ENCODE results near the gene UCK1. TPM values are rescaled to one million over a fixed set of nuclear protein-coding genes. Genes with fewer than 3 reads are reported as not detected.

Gene UCK1
- total RNA-seq, 1 donor from 2014 or later = 36.8 TPM

- peak overlapping the region; percentile 68 for H3K27ac Mint-ChIP-seq
- peaks cover 9% of the 10 kb centered on the region for H3K4me1 Mint-ChIP-seq (ENCODE audit: unreplicated experiment)
- no peak for DNase-seq (ENCODE audit: extremely low spot score, unreplicated experiment)
- H3K27me3 Mint-ChIP-seq = no peaks in the 10 kb centered on the region
- H3K36me3 Mint-ChIP-seq = peaks cover 13% of the 10 kb centered on the region
- H3K4me3 Mint-ChIP-seq = no peak overlapping the region
- no peaks in the 10 kb centered on the region for H3K9me3 Mint-ChIP-seq
- peak; percentile 38 for TF ChIP-seq CTCF (conservative IDR thresholded peaks at IDR 0.05)
Measured at GRCh38 chr9:131577005-131578000, 46.2 kb upstream of the UCK1 start.

- Mint-ChIP-seq H3K4me1 (ENCODE audit: unreplicated experiment) (peaks cover 9% of the 10 kb centered on the region), H3K27me3 (no peaks in the 10 kb centered on the region), H3K36me3 (peaks cover 11% of the 10 kb centered on the region), H3K9me3 (no peaks in the 10 kb centered on the region), H3K27ac (no peak overlapping the region), H3K4me3 (no peak overlapping the region)
- no peak for TF ChIP-seq CTCF (conservative IDR thresholded peaks at IDR 0.05)
- DNase-seq (ENCODE audit: extremely low spot score, unreplicated experiment) = no peak
Measured at GRCh38 chr9:131575946-131576853, 45.1 kb upstream of the UCK1 start.

GRCh38 chr9:131574730-131575640 lies 43.9 kb upstream of the UCK1 start:
- H3K27ac Mint-ChIP-seq = no peak overlapping the region
- no peaks in the 10 kb centered on the region for H3K27me3 Mint-ChIP-seq
- H3K4me3 Mint-ChIP-seq = no peak overlapping the region
- H3K9me3 Mint-ChIP-seq = no peaks in the 10 kb centered on the region
- H3K36me3 Mint-ChIP-seq = peaks cover 12% of the 10 kb centered on the region
- DNase-seq (ENCODE audit: extremely low spot score, unreplicated experiment) = no peak
- peaks cover 9% of the 10 kb centered on the region for H3K4me1 Mint-ChIP-seq (ENCODE audit: unreplicated experiment)
- TF ChIP-seq CTCF (conservative IDR thresholded peaks at IDR 0.05) = no peak

- H3K4me1 Mint-ChIP-seq (ENCODE audit: unreplicated experiment) = no peaks in the 10 kb centered on the region
- no peaks in the 10 kb centered on the region for H3K9me3 Mint-ChIP-seq
- TF ChIP-seq CTCF (conservative IDR thresholded peaks at IDR 0.05) = no peak
- H3K27me3 Mint-ChIP-seq = no peaks in the 10 kb centered on the region
- DNase-seq (ENCODE audit: extremely low spot score, unreplicated experiment) = no peak
- H3K4me3 Mint-ChIP-seq = no peak overlapping the region
- peaks cover 15% of the 10 kb centered on the region for H3K36me3 Mint-ChIP-seq
- no peak overlapping the region for H3K27ac Mint-ChIP-seq
Measured at GRCh38 chr9:131567910-131568309, 36.8 kb upstream of the UCK1 start.

- Mint-ChIP-seq H3K4me3 (no peak overlapping the region), H3K4me1 (ENCODE audit: unreplicated experiment) (no peaks in the 10 kb centered on the region), H3K27me3 (no peaks in the 10 kb centered on the region), H3K36me3 (peaks cover 8% of the 10 kb centered on the region), H3K27ac (no peak overlapping the region), H3K9me3 (no peaks in the 10 kb centered on the region)
- TF ChIP-seq CTCF (conservative IDR thresholded peaks at IDR 0.05) = no peak
- no peak for DNase-seq (ENCODE audit: extremely low spot score, unreplicated experiment)
Measured at GRCh38 chr9:131566158-131566557, 35.1 kb upstream of the UCK1 start.
